Measurements from ENCODE around the gene NUMBL.
A peak's percentile ranks its signal among the peaks of the same experiment; 100 is the strongest.

The NUMBL gene

GRCh38 chr19:40716031-40716481 lies 25.6 kb upstream of the NUMBL start:
- no peak for DNase-seq

GRCh38 chr19:40714441-40715299 lies 24.2 kb upstream of the NUMBL start:
- peak; percentile 88 for DNase-seq

GRCh38 chr19:40713939-40714338 lies 23.5 kb upstream of the NUMBL start:
- no peak for DNase-seq

GRCh38 chr19:40709817-40710216 lies 19.4 kb upstream of the NUMBL start:
- DNase-seq: no peak

GRCh38 chr19:40707615-40708014 lies 17.2 kb upstream of the NUMBL start:
- no peak for DNase-seq

GRCh38 chr19:40705950-40706619 lies 15.6 kb upstream of the NUMBL start:
- DNase-seq: no peak

GRCh38 chr19:40705362-40705651 lies 14.9 kb upstream of the NUMBL start:
- no peak for DNase-seq

GRCh38 chr19:40704491-40705361 lies 14.3 kb upstream of the NUMBL start:
- DNase-seq: no peak

- DNase-seq: no peak
These were observed 12.7 kb upstream of the NUMBL start for GRCh38 chr19:40703029-40703755.

- no peak for DNase-seq
These were observed 12.0 kb upstream of the NUMBL start for GRCh38 chr19:40702337-40703012.

GRCh38 chr19:40701758-40702157 lies 11.3 kb upstream of the NUMBL start:
- no peak for DNase-seq

- no peak for DNase-seq
These were observed 9.6 kb upstream of the NUMBL start for GRCh38 chr19:40700083-40700482.

GRCh38 chr19:40697007-40697406 lies 6.6 kb upstream of the NUMBL start:
- DNase-seq: no peak

- no peak for DNase-seq
These were observed 5.4 kb upstream of the NUMBL start for GRCh38 chr19:40695881-40696280.

- no peak for DNase-seq
These were observed 3.4 kb upstream of the NUMBL start for GRCh38 chr19:40693896-40694295.

- no peak for DNase-seq
These were observed 2.8 kb upstream of the NUMBL start for GRCh38 chr19:40693150-40693788.

GRCh38 chr19:40692212-40692551 lies 1.7 kb upstream of the NUMBL start:
- DNase-seq: no peak

- DNase-seq: no peak
These were observed 1.2 kb upstream of the NUMBL start for GRCh38 chr19:40691421-40692211.

- no peak for DNase-seq
These were observed 406 bp upstream of the NUMBL start for GRCh38 chr19:40690693-40691420.

GRCh38 chr19:40689339-40690049 lies 957 bp downstream of the NUMBL start:
- no peak for DNase-seq
